Gastrocnemius medialis (tissue), 4 donors: ENCODE measurements around the gene IGFN1. TPM values are rescaled to one million over a fixed set of nuclear protein-coding genes. Genes with fewer than 3 reads are reported as not detected.

ENCODE experiments used
- ATAC-seq, 2 donors: fragments of 150-250 bp; one replicate each; pipeline ENCODE4 v1.9.1; 2016
- DNase-seq, 2 donors: peaks; one replicate each; pipeline ENCODE4 v3.0.0-alpha.2; 2019
- H3K27ac ChIP-seq, 4 donors: fragments of 200-600 bp; sonication (generic); 1 replicate in 1 of 4; 2 replicates in 3 of 4; pipeline ENCODE4 v1.5.1; 2016 to 2018; ENCODE audit warnings: mild to moderate bottlenecking in 2 of 4, moderate library complexity in 1 of 4
- H3K27me3 ChIP-seq, 3 donors: fragments of 200-600 bp; sonication (generic) in 2 of 3; 1 replicate in 1 of 3; 2 replicates in 2 of 3; pipeline versions ENCODE4 v1.5.1 to v1.6.0; 2016 to 2019; ENCODE audit warnings: mild to moderate bottlenecking in 1 of 3, moderate library complexity in 1 of 3
- H3K36me3 ChIP-seq, 2 donors: fragments of 200-600 bp; sonication (generic) in 1 of 2; one replicate each; pipeline ENCODE4 v1.5.1; 2017 to 2018
- H3K4me1 ChIP-seq, 2 donors: fragments of 200-600 bp; sonication (generic) in 1 of 2; one replicate each; pipeline ENCODE4 v1.5.1; 2016 to 2017; ENCODE audit warnings: mild to moderate bottlenecking in 2 of 2
- H3K4me3 ChIP-seq, 4 donors: fragments of 200-600 bp; sonication (generic) in 3 of 4; 1 replicate in 1 of 4; 2 replicates in 3 of 4; pipeline ENCODE4 v1.5.1; 2016 to 2019; ENCODE audit warnings: mild to moderate bottlenecking in 2 of 4
- H3K9me3 ChIP-seq, 3 donors: fragments of 200-600 bp; sonication (generic) in 2 of 3; 1 replicate in 1 of 3; 2 replicates in 2 of 3; pipeline ENCODE4 v1.5.1; 2016 to 2019
- CTCF ChIP-seq, 5 experiments: fragments of 450-650 bp in 3 of 5; fragments of 200-600 bp in 2 of 5; sonication (generic) in 2 of 5; IDR thresholded peaks in 4 of 5; conservative IDR thresholded peaks in 1 of 5; 1 replicate in 4 of 5; 2 replicates in 1 of 5; pipeline ENCODE4 v1.5.1; 2016 to 2019; ENCODE audit warnings: antibody characterized with exemption in 5 of 5, mild to moderate bottlenecking in 3 of 5, moderate library complexity in 3 of 5
- POLR2A ChIP-seq, 2 donors: fragments of 450-650 bp; IDR thresholded peaks; one replicate each; pipeline ENCODE4 v1.6.1; 2017; ENCODE audit warnings: antibody characterized with exemption in 2 of 2, mild to moderate bottlenecking in 2 of 2, moderate library complexity in 2 of 2
- in situ Hi-C, 4 donors: fragments of 200-750 bp; cut with MboI; loops; one replicate each; pipeline versions ENCODE4 v1.15.0 to v1.8.0; 2017; ENCODE audit warnings: low sequenced_read_pairs in 4 of 4
- intact Hi-C: fragments of 100-400 bp; cut with DNase I; formaldehyde crosslinking; loops from one replicate; pipeline ENCODE4 v1.15.1; 2023; ENCODE audit warnings: low total_unique reads
- total RNA-seq, 4 donors: library from RNA; depleted of rRNA; stranded (reverse); fragments of >200 nt; gene quantifications; one replicate each; pipeline versions ENCODE4 v1.1.0 to v1.2.3, GENCODE V29; 2016

IGFN1 gene
- total RNA-seq, 4 donors from 2014 or later, result 11.2 to 113 (median 27.7) TPM

DNA sequence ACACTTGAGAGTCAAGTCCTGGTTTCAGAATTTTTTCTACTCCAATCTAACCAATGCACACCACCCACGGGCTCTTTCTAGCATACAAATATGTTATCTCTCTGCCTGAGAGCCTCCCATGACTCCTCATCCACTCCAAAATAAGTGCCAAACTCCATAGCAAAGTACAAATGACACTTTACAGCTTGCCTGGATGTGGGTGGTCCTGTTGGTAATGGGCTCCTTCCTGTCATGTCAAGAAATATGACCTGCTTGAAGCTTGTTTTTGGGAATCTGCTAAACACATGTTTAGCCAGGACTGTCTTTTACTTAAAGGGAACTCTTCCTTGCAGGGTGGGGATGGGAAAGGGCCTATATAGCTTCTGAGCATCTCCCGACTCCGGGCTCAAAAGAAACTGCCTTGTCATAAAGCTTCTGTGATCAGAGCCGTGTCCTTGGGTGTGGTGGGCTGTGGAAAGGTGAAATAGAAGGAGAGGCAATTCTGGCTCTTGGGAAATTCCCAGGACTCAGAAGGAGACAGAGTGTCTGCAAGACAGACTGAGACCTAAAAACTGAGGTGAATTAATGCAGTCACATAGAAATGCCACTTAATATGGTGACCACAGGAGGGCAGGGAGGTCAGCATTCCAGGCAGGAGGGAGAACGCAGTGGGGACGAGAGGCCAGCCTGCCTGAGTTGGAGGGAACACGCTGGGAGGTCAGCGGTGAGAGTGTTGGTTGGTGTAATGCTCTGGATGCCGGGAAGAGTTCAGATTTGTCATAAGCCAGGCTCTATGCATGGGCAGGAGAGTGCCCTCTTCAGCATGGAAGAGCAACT is 6.1 kb upstream of the IGFN1 start:
- H3K9me3 ChIP-seq, result no peaks in the 10 kb centered on the region
- in situ Hi-C loops, result no loop called here
- peak overlapping the region; percentile 76 to 92 (median 84) for H3K27ac ChIP-seq
- peak; percentile 94 to 98 for ATAC-seq
- peak; percentile 52 to 74 (median 71) for TF ChIP-seq CTCF (IDR thresholded peaks at IDR 0.05 in 4 of 5, conservative IDR thresholded peaks at IDR 0.05 in 1 of 5)
- peak; percentile 16 to 21 for TF ChIP-seq POLR2A (IDR thresholded peaks at IDR 0.05)
- DNase-seq, result peak; percentile 66 to 88
- peaks cover 38 to 40% of the 10 kb centered on the region in 2 donors for H3K4me1 ChIP-seq
- intact Hi-C loops, result loop anchor here (1.0 to 2.0 kb wide), 3 partner anchors 14 to 35 kb away; partner anchors contain the start of gene TMEM9
- H3K36me3 ChIP-seq, result no peaks in the 10 kb centered on the region
- H3K4me3 ChIP-seq, result no peak overlapping the region
- H3K27me3 ChIP-seq, result no peaks in the 10 kb centered on the region

DNA sequence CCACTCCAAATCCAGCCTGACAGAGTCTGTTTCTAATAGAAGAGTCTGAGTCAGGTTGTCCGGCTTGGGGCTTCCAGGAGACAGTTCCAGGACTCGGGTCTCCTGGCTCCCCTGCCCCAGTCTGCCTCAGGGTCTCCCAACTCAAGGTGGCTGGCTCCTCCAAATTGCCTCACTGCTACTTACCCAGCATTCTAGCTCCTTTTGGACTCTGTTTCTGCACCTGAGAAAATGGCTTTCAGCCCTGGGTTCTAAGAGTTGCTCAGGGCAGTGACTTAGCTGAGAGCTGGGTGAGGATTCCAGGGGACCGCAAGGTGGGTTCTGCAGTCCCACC is 5.5 kb upstream of the IGFN1 start:
- Histone ChIP-seq H3K9me3 (no peaks in the 10 kb centered on the region), H3K27ac (peak overlapping the region; percentile 76 to 92 (median 84)), H3K4me3 (no peak overlapping the region), H3K27me3 (no peaks in the 10 kb centered on the region), H3K4me1 (peaks cover 38 to 40% of the 10 kb centered on the region in 2 donors), H3K36me3 (no peaks in the 10 kb centered on the region)
- intact Hi-C loops (loop anchor here (1.0 to 2.0 kb wide), 2 partner anchors 15 to 30 kb away; partner anchors contain the start of gene TMEM9), in situ Hi-C loops (no loop called here)
- TF ChIP-seq CTCF (IDR thresholded peaks at IDR 0.05 in 4 of 5, conservative IDR thresholded peaks at IDR 0.05 in 1 of 5) (no peak), POLR2A (IDR thresholded peaks at IDR 0.05) (peak in 1 of 2 donors; percentile 1)
- no peak for DNase-seq
- ATAC-seq, result peak; percentile 1 to 5

DNA sequence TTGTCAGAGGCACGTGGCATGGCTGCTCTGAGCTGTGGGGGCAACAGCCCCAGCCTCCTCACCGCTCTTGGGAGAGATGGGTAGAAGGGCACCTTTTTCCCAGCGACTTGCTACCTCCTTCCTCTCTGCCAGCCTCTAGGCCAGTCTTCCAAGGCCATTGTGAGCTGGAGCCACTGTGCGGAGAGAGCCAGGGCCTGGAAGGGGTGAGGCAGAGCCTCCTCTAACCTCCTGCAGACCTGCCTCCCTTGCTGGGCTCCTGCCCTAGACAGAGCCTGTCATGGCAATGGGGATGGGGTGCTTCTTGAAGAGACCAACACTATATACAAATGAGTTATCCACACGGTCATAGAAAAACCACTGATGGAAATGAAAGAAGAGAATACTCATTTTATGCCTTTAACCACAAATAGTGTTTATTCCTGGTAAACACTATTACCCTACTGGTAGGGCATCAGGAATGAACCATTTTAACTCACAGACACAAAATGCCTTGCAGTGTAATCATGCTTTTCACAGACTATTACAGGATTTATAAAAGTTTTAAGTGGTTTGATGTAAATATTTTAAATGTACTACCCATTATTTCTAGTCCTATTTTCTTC is 5.0 kb upstream of the IGFN1 start:
- no peak for TF ChIP-seq CTCF (IDR thresholded peaks at IDR 0.05 in 4 of 5, conservative IDR thresholded peaks at IDR 0.05 in 1 of 5)
- no peak for TF ChIP-seq POLR2A (IDR thresholded peaks at IDR 0.05)
- ATAC-seq (no peak), DNase-seq (no peak)
- intact Hi-C loops (loop anchor here (1.0 to 2.0 kb wide), 2 partner anchors 15 to 31 kb away; partner anchors contain the start of gene TMEM9), in situ Hi-C loops (no loop called here)
- H3K27ac ChIP-seq, result peak overlapping the region; percentile 76 to 92 (median 84)
- peaks cover 38 to 40% of the 10 kb centered on the region in 2 donors for H3K4me1 ChIP-seq
- H3K4me3 ChIP-seq, result no peak overlapping the region
- H3K9me3 ChIP-seq, result no peaks in the 10 kb centered on the region
- no peaks in the 10 kb centered on the region for H3K36me3 ChIP-seq
- H3K27me3 ChIP-seq, result no peaks in the 10 kb centered on the region

GRCh38 chr1:201186192-201186591 is 4.4 kb upstream of the IGFN1 start:
- ATAC-seq (no peak), DNase-seq (no peak)
- H3K27ac ChIP-seq, result peak overlapping the region in 2 of 4 donors; percentile 90 to 92
- in situ Hi-C loops (no loop called here), intact Hi-C loops (no loop called here)
- H3K27me3 ChIP-seq, result no peaks in the 10 kb centered on the region
- no peak for TF ChIP-seq CTCF (IDR thresholded peaks at IDR 0.05 in 4 of 5, conservative IDR thresholded peaks at IDR 0.05 in 1 of 5)
- no peak for TF ChIP-seq POLR2A (IDR thresholded peaks at IDR 0.05)
- no peaks in the 10 kb centered on the region for H3K9me3 ChIP-seq
- H3K4me3 ChIP-seq, result no peak overlapping the region
- H3K4me1 ChIP-seq, result peaks cover 40 to 43% of the 10 kb centered on the region in 2 donors
- no peaks in the 10 kb centered on the region for H3K36me3 ChIP-seq
